OCI-LY7 (cell line): ENCODE data around the gene UBXN11.

ENCODE experiments used
- EZH2phosphoT487 ChIP-seq: fragments of 200-600 bp; sonication (generic); IDR thresholded peaks from 2 replicates; pipeline ENCODE4 v1.6.1; 2018; ENCODE audit warnings: low read depth, borderline replicate concordance, mild to moderate bottlenecking, mixed run types, antibody characterized with exemption, low read length, moderate library complexity, mixed read lengths
- TF ChIP-seq, protein P1 (sequence below): fragments of 200-600 bp; sonication (generic); conservative IDR thresholded peaks from 2 replicates; pipeline ENCODE4 v1.5.1; 2014; ENCODE audit warnings: mild to moderate bottlenecking, antibody characterized with exemption, low read length, moderate library complexity, mixed read lengths

DNA sequence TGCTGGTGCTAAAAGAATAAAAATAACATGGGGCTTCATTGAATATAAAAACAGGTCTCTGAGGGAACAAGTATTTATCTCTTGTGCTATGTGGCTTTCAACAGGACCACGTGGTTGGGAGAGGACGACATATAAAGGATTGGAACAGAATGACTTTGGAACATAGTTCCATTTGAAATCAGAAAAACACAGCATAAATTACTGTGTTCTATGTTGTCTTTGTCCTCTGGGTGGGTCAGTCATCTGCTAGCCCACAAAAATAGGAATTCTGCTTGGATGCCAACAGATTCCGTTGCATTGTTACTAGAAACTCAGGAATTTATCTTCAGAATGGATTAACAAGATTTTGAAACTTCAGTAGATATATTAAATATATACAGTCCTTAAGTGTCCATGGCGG lies 66.5 kb downstream of the UBXN11 start:
- TF ChIP-seq, protein P1, sequence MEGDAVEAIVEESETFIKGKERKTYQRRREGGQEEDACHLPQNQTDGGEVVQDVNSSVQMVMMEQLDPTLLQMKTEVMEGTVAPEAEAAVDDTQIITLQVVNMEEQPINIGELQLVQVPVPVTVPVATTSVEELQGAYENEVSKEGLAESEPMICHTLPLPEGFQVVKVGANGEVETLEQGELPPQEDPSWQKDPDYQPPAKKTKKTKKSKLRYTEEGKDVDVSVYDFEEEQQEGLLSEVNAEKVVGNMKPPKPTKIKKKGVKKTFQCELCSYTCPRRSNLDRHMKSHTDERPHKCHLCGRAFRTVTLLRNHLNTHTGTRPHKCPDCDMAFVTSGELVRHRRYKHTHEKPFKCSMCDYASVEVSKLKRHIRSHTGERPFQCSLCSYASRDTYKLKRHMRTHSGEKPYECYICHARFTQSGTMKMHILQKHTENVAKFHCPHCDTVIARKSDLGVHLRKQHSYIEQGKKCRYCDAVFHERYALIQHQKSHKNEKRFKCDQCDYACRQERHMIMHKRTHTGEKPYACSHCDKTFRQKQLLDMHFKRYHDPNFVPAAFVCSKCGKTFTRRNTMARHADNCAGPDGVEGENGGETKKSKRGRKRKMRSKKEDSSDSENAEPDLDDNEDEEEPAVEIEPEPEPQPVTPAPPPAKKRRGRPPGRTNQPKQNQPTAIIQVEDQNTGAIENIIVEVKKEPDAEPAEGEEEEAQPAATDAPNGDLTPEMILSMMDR, result no peak
- no peak for TF ChIP-seq EZH2phosphoT487
